Activated naive CD8-positive, alpha-beta T cell treated with anti-CD3 and anti-CD28 coated beads for 36 hours (primary cell): Measurements from ENCODE around the gene PIMREG. TPM values are rescaled to one million over a fixed set of nuclear protein-coding genes. Genes with fewer than 3 reads are reported as not detected.

Experiments
- DNase-seq: peaks from one replicate; pipeline ENCODE4 v3.0.0; 2021
- H3K27ac Mint-ChIP-seq: one replicate; pipeline ENCODE4 v1.8.0; 2022; ENCODE audit warnings: mild to moderate bottlenecking, moderate library complexity, mixed read lengths
- H3K27me3 Mint-ChIP-seq: one replicate; pipeline ENCODE4 v1.8.0; 2022; ENCODE audit warnings: mild to moderate bottlenecking, mixed read lengths
- H3K36me3 Mint-ChIP-seq: one replicate; pipeline ENCODE4 v1.8.0; 2021; ENCODE audit warnings: mild to moderate bottlenecking, mixed read lengths
- H3K4me1 Mint-ChIP-seq: one replicate; pipeline ENCODE4 v1.8.0; 2021; ENCODE audit warnings: mixed read lengths
- H3K4me3 Mint-ChIP-seq: one replicate; pipeline ENCODE4 v1.8.0; 2022; ENCODE audit warnings: mild to moderate bottlenecking, moderate library complexity, mixed read lengths
- H3K9me3 Mint-ChIP-seq: one replicate; pipeline ENCODE4 v1.8.0; 2022; ENCODE audit warnings: mixed read lengths
- total RNA-seq, 2 experiments: library from RNA; stranded (reverse); gene quantifications; one replicate each; pipeline ENCODE4 v1.2.3, GENCODE V29; 2021

The PIMREG gene
- total RNA-seq, 2 experiments from 2014 or later = 4.8 to 5.7 TPM

DNA sequence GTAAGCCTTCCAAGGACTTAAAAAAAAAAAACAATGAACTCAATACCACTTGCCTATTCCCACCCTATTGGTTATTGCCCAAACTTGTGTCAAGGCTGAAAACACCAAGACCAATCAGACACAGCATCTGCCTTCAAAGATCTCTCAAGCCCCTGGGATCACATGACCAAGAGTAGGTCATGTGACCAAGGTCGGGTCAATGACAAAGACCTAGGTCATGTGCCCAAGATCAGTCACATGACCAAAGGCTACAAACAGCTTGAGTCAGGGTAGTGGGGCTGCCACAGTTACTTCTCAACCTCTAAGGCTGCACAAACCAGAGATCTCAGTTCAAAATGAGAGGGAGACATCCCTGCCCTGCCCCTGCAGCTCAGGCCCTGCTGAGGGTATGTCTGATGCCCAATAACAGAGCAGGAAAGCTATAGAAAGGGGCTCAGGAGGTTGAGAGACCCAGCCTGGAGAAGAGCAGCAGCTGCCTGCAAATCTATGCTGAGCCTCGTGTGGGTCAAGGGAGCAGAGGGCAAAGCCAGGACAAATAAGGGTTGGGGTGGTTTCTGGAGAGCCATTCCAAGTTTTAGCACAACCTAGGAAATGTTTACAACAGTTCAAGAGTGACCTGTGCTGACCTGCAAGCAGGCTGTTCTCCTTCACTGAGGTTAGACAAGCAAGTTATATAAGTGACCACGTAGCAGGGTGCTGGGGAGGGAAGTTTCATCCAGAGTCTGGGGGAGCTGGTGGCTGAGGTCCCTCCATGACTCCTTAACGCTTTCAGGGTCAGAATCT, 48.8 kb downstream of the PIMREG start:
- no peak overlapping the region for H3K4me3 Mint-ChIP-seq
- peaks cover 15% of the 10 kb centered on the region for H3K4me1 Mint-ChIP-seq
- no peaks in the 10 kb centered on the region for H3K36me3 Mint-ChIP-seq
- peaks cover 4% of the 10 kb centered on the region for H3K27me3 Mint-ChIP-seq
- no peaks in the 10 kb centered on the region for H3K9me3 Mint-ChIP-seq
- H3K27ac Mint-ChIP-seq = no peak overlapping the region
- no peak for DNase-seq

GRCh38 chr17:6494239-6494941, 50.1 kb downstream of the PIMREG start:
- Mint-ChIP-seq H3K27ac (no peak overlapping the region), H3K27me3 (peaks cover 4% of the 10 kb centered on the region)

DNA sequence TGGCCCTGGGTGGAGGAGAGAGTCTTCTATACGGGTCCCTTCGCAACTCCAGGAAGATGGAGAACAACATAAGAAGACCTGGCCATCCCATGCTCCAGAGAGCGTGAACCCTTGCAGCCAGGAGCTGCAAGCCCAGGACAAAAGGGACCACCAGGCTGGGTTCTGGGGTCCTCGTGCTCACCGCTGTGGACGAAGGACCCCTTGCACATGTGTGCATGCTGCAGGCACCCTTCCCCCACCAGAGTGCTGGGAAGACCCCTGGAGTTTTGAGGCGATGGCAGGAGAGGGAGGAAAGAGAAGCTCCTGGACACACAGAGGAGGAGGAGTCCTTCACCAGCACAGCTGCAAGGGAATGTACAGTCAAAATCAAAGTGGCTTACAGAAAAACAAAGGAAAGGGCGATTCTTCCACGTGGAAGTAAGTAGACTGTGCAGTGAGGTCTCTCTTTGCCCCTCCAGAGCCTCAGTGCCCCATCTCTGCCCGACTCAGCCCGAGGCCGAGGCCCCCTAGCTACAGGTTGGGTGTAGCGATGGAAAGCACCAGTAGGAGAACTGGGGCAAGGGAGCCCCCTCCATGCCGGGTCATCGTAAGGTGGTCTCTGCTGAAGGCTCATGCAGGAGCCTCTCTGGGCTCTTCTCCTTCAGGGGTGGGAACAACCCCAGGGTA, 51.3 kb downstream of the PIMREG start:
- DNase-seq = no peak
- H3K36me3 Mint-ChIP-seq = no peaks in the 10 kb centered on the region
- no peak overlapping the region for H3K27ac Mint-ChIP-seq
- H3K4me3 Mint-ChIP-seq = no peak overlapping the region
- H3K9me3 Mint-ChIP-seq = no peaks in the 10 kb centered on the region
- peaks cover 4% of the 10 kb centered on the region for H3K27me3 Mint-ChIP-seq
- peaks cover 15% of the 10 kb centered on the region for H3K4me1 Mint-ChIP-seq

More at GRCh38 chr17:6494239-6494941, 50.1 kb downstream of the PIMREG start:
- H3K4me1 Mint-ChIP-seq = peaks cover 15% of the 10 kb centered on the region
- no peak for DNase-seq
- no peaks in the 10 kb centered on the region for H3K9me3 Mint-ChIP-seq
- H3K4me3 Mint-ChIP-seq = no peak overlapping the region
- no peaks in the 10 kb centered on the region for H3K36me3 Mint-ChIP-seq

- Mint-ChIP-seq H3K9me3 (no peaks in the 10 kb centered on the region), H3K27ac (no peak overlapping the region), H3K27me3 (peaks cover 4% of the 10 kb centered on the region), H3K4me3 (peak overlapping the region; percentile 42), H3K36me3 (no peaks in the 10 kb centered on the region), H3K4me1 (peaks cover 15% of the 10 kb centered on the region)
- peak; percentile 16 for DNase-seq
These were observed 51.8 kb downstream of the PIMREG start for GRCh38 chr17:6496116-6496481.

DNA sequence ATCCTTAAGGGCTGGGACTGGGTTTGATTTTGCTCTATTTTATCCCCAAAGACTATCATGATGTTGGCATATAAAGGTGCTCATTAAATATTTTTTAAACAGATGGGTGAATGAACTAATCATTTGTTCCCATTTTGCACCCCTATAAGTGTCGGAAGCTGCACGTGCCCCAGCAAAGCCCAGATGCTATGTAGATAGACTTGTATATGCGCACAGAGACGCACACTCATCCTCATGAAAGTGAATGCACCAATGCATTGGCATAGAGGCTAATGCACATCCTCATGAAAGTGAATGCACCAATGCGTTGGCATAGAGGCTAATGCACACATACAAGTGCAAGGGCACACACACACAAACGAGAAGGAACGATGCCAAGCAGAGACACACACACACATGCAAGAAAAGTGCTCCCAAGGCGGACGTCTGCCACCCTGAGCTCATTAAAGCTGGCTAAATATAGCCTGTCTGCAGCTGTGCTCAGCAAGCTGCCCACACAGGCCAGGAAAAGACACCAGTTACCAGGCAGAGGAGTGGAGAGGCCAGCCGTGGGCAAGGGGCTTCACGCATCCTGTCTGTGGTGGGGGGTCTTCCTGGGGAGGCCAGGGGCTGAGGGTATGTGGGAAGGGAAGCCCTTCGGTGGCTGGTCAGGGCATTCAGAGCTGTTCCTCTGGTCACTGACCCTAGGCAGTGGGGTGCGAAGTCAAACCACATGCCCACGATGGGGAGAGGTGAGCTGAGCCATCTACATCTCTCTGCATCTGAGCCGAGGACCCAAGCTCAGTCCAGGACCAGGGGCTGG, 52.6 kb downstream of the PIMREG start:
- H3K27ac Mint-ChIP-seq = no peak overlapping the region
- no peaks in the 10 kb centered on the region for H3K36me3 Mint-ChIP-seq

DNA sequence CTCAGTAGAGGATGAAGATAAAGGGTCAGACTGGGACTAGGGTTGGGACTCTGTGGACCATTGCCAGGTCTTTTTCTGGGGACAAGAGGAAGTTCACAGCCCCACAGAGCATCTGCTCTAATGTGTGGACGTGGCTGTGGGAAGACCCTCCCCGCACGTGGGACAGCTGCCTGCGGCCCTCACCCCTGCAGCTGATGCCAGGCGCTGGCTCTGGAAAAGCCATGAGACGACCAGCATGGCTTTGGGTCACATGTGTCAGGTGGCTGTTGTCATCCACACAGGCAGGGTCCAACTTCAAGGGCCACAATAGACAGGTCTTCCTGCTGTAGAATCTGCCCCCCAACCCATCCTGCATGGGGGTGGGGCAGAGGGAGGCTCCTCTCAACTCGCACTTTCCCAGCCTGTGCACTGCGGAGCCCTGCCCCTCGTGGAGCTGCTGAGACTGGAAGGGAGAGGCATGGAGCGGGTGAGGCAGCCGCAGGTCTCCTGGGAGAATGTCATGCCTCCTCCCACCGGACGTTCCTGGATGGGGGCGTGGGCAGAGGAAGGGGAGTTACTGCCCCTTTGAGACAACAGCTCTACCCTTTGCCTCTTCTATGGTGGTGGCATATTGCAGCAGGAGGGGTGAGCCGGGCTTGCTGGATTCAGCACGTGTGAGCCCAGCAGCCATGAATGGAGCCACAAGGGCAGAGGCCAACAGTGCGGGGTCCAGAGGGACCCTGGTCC, 53.4 kb downstream of the PIMREG start:
- H3K9me3 Mint-ChIP-seq = no peaks in the 10 kb centered on the region
- H3K36me3 Mint-ChIP-seq = no peaks in the 10 kb centered on the region
- H3K27ac Mint-ChIP-seq = no peak overlapping the region
- H3K27me3 Mint-ChIP-seq = peaks cover 4% of the 10 kb centered on the region
- peaks cover 15% of the 10 kb centered on the region for H3K4me1 Mint-ChIP-seq
- no peak for DNase-seq
- no peak overlapping the region for H3K4me3 Mint-ChIP-seq

More for the DNA sequence above, 52.6 kb downstream of the PIMREG start:
- peaks cover 15% of the 10 kb centered on the region for H3K4me1 Mint-ChIP-seq
- H3K27me3 Mint-ChIP-seq = peaks cover 4% of the 10 kb centered on the region
- H3K4me3 Mint-ChIP-seq = peak overlapping the region; percentile 42
- no peak for DNase-seq
- no peaks in the 10 kb centered on the region for H3K9me3 Mint-ChIP-seq

GRCh38 chr17:6498356-6498755, 54.1 kb downstream of the PIMREG start:
- Mint-ChIP-seq H3K9me3 (no peaks in the 10 kb centered on the region), H3K4me3 (no peak overlapping the region), H3K27me3 (peaks cover 4% of the 10 kb centered on the region), H3K36me3 (no peaks in the 10 kb centered on the region), H3K27ac (no peak overlapping the region), H3K4me1 (peaks cover 15% of the 10 kb centered on the region)
- DNase-seq = no peak

DNA sequence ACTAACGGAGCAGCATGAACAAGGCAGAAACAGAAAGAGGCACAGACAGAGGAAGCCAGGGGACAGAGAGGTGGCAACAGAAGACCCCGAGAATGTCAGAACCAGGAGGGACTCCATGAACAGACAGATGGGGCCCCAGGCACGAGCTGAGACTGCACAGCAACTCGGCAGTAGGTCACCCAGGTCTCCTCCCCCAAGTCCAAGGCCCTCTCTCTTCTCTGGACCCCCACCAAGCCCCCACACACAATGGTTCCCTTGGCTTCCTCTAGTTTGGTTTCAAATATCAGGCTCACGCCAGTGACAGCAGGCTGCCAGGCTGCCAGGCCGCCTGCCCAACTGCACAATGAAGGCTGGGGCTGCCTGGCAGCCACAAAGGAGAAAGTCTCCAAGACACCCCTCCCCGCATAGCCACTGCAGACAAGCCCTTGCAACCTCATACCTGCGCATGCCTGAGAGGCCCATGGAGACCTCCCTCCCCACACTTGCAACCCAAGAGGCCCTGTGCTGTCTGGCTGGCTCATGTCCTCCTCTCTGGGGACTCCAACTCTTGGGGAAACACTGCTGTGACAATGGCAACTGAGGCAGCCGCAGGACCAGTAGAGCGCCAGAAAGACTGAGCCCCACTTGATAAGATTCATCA, 54.8 kb downstream of the PIMREG start:
- H3K4me3 Mint-ChIP-seq = no peak overlapping the region

More for the DNA sequence above, 54.8 kb downstream of the PIMREG start:
- Mint-ChIP-seq H3K36me3 (peaks cover 2% of the 10 kb centered on the region), H3K27me3 (peaks cover 4% of the 10 kb centered on the region), H3K9me3 (no peaks in the 10 kb centered on the region), H3K4me1 (peaks cover 15% of the 10 kb centered on the region), H3K27ac (no peak overlapping the region)
- DNase-seq = no peak

Other genes starting within 250 kb of the PIMREG start
- gene AIPL1, start 9.3 kb upstream of the PIMREG start, total RNA-seq = not detected
- gene PITPNM3, start 112.1 kb downstream of the PIMREG start, total RNA-seq = under 1 TPM; 0.49 to 0.72 TPM
- gene KIAA0753, start 196.3 kb downstream of the PIMREG start, total RNA-seq = 10 to 100 TPM; 14.8 to 15.8 TPM
- gene TXNDC17, start 196.6 kb downstream of the PIMREG start, total RNA-seq = 100 to 1,000 TPM; 127 to 128 TPM
- 10 to 100 TPM; 20.1 to 21.6 TPM for gene MED31, start 207.2 kb downstream of the PIMREG start, total RNA-seq
- 1 to 10 TPM; 1.4 to 1.8 TPM for gene C17orf100, start 207.3 kb downstream of the PIMREG start, total RNA-seq